Mucosa of descending colon (tissue), 3 donors: ENCODE data around the gene VIPR2. TPM values are rescaled to one million over a fixed set of nuclear protein-coding genes. Genes with fewer than 3 reads are reported as not detected.
A peak's percentile ranks its signal among the peaks of the same experiment; 100 is the strongest.

Source experiments
- ATAC-seq: fragments of 200-7000 bp; cut with Tn5 transposase; one replicate; pipeline ENCODE4 v1.9.1; 2020; ENCODE audit warnings: mild to moderate bottlenecking, moderate library complexity
- DNase-seq, 3 donors: peaks; one replicate each; pipeline ENCODE4 v3.0.0-alpha.2; 2020
- H3K36me3 ChIP-seq: fragments of 200-600 bp; one replicate; pipeline ENCODE4 v1.8.0; 2021; ENCODE audit warnings: low read depth, mild to moderate bottlenecking
- H3K4me1 ChIP-seq: fragments of 200-600 bp; one replicate; pipeline ENCODE4 v1.8.0; 2021; ENCODE audit warnings: low read depth, mild to moderate bottlenecking
- H3K4me3 ChIP-seq: fragments of 200-600 bp; one replicate; pipeline ENCODE4 v1.8.0; 2021; ENCODE audit warnings: mild to moderate bottlenecking
- H3K9me3 ChIP-seq: fragments of 200-600 bp; one replicate; pipeline ENCODE4 v1.8.0; 2021; ENCODE audit warnings: mild to moderate bottlenecking
- CTCF ChIP-seq: fragments of 200-600 bp; IDR thresholded peaks from one replicate; pipeline ENCODE4 v1.8.0; 2022; ENCODE audit warnings: antibody characterized with exemption, mild to moderate bottlenecking
- intact Hi-C, 2 donors: fragments of 100-400 bp; cut with DNase I in 1 of 2; cut with micrococcal nuclease in 1 of 2; formaldehyde crosslinking; loops; one replicate each; pipeline versions ENCODE4 v1.11.0 to v1.11.1; 2022; cut with DNase I, micrococcal nuclease
- total RNA-seq, 3 donors: library from RNA; stranded (reverse); fragmentation: NEBNext Ultra II Directional in 2 of 3; extraction: Animal tissue kit (Norgen Biotek cat#: 25700) in 2 of 3; gene quantifications; one replicate each; pipeline versions ENCODE4 v1.2.1 to v1.2.4, GENCODE V29; 2021 to 2023
- donor health status: DM: no; HTN: no; CAD: no; lungs with moderate emphysema.
- donor health status: DM: no; HTN: no; CAD: no.
- donor health status: DM: no; HTN: yes; CAD: no.

VIPR2 gene
- total RNA-seq, 3 donors from 2014 or later: 0.58 to 19.8 (median 2.4) TPM

GRCh38 chr7:159078193-159078910, 66.3 kb downstream of the VIPR2 start:
- ATAC-seq: no peak
- no peak for TF ChIP-seq CTCF
- no peak for DNase-seq
- H3K9me3 ChIP-seq: no peaks in the 10 kb centered on the region
- no peaks in the 10 kb centered on the region for H3K4me1 ChIP-seq
- intact Hi-C loops: no loop called here
- no peak overlapping the region for H3K4me3 ChIP-seq
- no peaks in the 10 kb centered on the region for H3K36me3 ChIP-seq

GRCh38 chr7:159076333-159076732, 68.3 kb downstream of the VIPR2 start:
- H3K36me3 ChIP-seq: no peaks in the 10 kb centered on the region
- no peak overlapping the region for H3K4me3 ChIP-seq
- DNase-seq (no peak), ATAC-seq (no peak)
- no peaks in the 10 kb centered on the region for H3K9me3 ChIP-seq
- intact Hi-C loops: no loop called here
- H3K4me1 ChIP-seq: no peaks in the 10 kb centered on the region
- TF ChIP-seq CTCF: no peak

- Histone ChIP-seq H3K4me3 (no peak overlapping the region), H3K4me1 (no peaks in the 10 kb centered on the region), H3K9me3 (no peaks in the 10 kb centered on the region), H3K36me3 (no peaks in the 10 kb centered on the region)
- DNase-seq (no peak), ATAC-seq (peak; percentile 27)
- TF ChIP-seq CTCF: no peak
- intact Hi-C loops: no loop called here
These were observed 69.0 kb downstream of the VIPR2 start for GRCh38 chr7:159075563-159076238.

GRCh38 chr7:159071260-159071659, 73.4 kb downstream of the VIPR2 start:
- Histone ChIP-seq H3K9me3 (no peaks in the 10 kb centered on the region), H3K4me3 (no peak overlapping the region), H3K36me3 (no peaks in the 10 kb centered on the region), H3K4me1 (peaks cover 3% of the 10 kb centered on the region)
- no peak for TF ChIP-seq CTCF
- no peak for ATAC-seq
- no peak for DNase-seq
- intact Hi-C loops: no loop called here

GRCh38 chr7:159070431-159071148, 74.1 kb downstream of the VIPR2 start:
- Histone ChIP-seq H3K4me1 (peaks cover 3% of the 10 kb centered on the region), H3K4me3 (no peak overlapping the region), H3K9me3 (no peaks in the 10 kb centered on the region), H3K36me3 (no peaks in the 10 kb centered on the region)
- DNase-seq (no peak), ATAC-seq (peak; percentile 36)
- TF ChIP-seq CTCF: no peak
- intact Hi-C loops: no loop called here
